WTC11 (cell line): ENCODE data around the gene ENOX2. TPM values are rescaled to one million over a fixed set of nuclear protein-coding genes. Genes with fewer than 3 reads are reported as not detected.

ENCODE experiments used
- ATAC-seq: fragments of 200-7000 bp; cut with Tn5 transposase; 2 replicates; pipeline ENCODE4 v1.10.0; 2021; ENCODE audit warnings: mild to moderate bottlenecking, moderate library complexity
- CTCF ChIA-PET: fragments of 300-600 bp; sonication (Branson Sonifier 250); formaldehyde crosslinking; loops from one replicate; lab custom pipeline; 2021; ENCODE audit warnings: antibody characterized with exemption; lab: Charles Lee
- POLR2A ChIA-PET: fragments of 350-600 bp; sonication (Branson Sonifier 250); formaldehyde crosslinking; loops from one replicate; lab custom pipeline; 2021; ENCODE audit warnings: antibody characterized with exemption; lab: Charles Lee
- DNase-seq: peaks from one replicate; pipeline ENCODE4 v3.0.0; 2021; ENCODE audit warnings: low spot score
- H3K27ac Mint-ChIP-seq: 2 replicates; pipeline ENCODE4 v1.8.0; 2021; ENCODE audit warnings: mixed read lengths
- H3K27me3 Mint-ChIP-seq: 2 replicates; pipeline ENCODE4 v1.8.0; 2021; ENCODE audit warnings: low read depth, mild to moderate bottlenecking, moderate library complexity, mixed read lengths
- H3K36me3 Mint-ChIP-seq: 2 replicates; pipeline ENCODE4 v1.8.0; 2021; ENCODE audit warnings: mixed read lengths
- H3K4me1 Mint-ChIP-seq: 2 replicates; pipeline ENCODE4 v1.8.0; 2022; ENCODE audit warnings: mixed read lengths
- H3K4me3 Mint-ChIP-seq: 2 replicates; pipeline ENCODE4 v1.8.0; 2021; ENCODE audit warnings: mild to moderate bottlenecking, moderate library complexity, mixed read lengths
- H3K9me3 Mint-ChIP-seq: 2 replicates; pipeline ENCODE4 v1.8.0; 2021; ENCODE audit warnings: mixed read lengths
- AFF4 ChIP-seq: sonication (generic); formaldehyde crosslinking; IDR thresholded peaks from 2 replicates; pipeline ENCODE4 v1.8.1; 2023; ENCODE audit warnings: mild to moderate bottlenecking, missing genetic modification reagents, borderline replicate concordance
- ARID4B ChIP-seq: sonication (generic); formaldehyde crosslinking; IDR thresholded peaks from 2 replicates; pipeline ENCODE4 v1.8.0; 2023; ENCODE audit warnings: missing genetic modification reagents, mild to moderate bottlenecking, borderline replicate concordance
- ATF1 ChIP-seq: sonication (generic); formaldehyde crosslinking; IDR thresholded peaks from 2 replicates; pipeline ENCODE4 v1.8.1; 2023; ENCODE audit warnings: mild to moderate bottlenecking, moderate library complexity, missing genetic modification reagents
- ATF3 ChIP-seq: sonication (generic); formaldehyde crosslinking; conservative IDR thresholded peaks from 2 replicates; pipeline ENCODE4 v1.8.1; 2022; ENCODE audit warnings: mild to moderate bottlenecking, missing genetic modification reagents
- HMGXB4 ChIP-seq: sonication (generic); formaldehyde crosslinking; IDR thresholded peaks from 2 replicates; pipeline ENCODE4 v1.8.1; 2023; ENCODE audit warnings: mild to moderate bottlenecking, moderate library complexity, missing genetic modification reagents
- PREB ChIP-seq: sonication (generic); formaldehyde crosslinking; IDR thresholded peaks from 2 replicates; pipeline ENCODE4 v1.8.1; 2022; ENCODE audit warnings: mild to moderate bottlenecking, missing genetic modification reagents, moderate library complexity, borderline replicate concordance
- TP53 ChIP-seq: sonication (generic); formaldehyde crosslinking; IDR thresholded peaks from 2 replicates; pipeline ENCODE4 v1.8.1; 2023; ENCODE audit warnings: mild to moderate bottlenecking, missing genetic modification reagents
- ZBTB21 ChIP-seq: sonication (generic); formaldehyde crosslinking; IDR thresholded peaks from 2 replicates; pipeline ENCODE4 v1.8.1; 2023; ENCODE audit warnings: mild to moderate bottlenecking, missing genetic modification reagents, borderline replicate concordance
- ZNF219 ChIP-seq: sonication (generic); formaldehyde crosslinking; IDR thresholded peaks from 2 replicates; pipeline ENCODE4 v1.8.0; 2023; ENCODE audit warnings: missing genetic modification reagents, mild to moderate bottlenecking, borderline replicate concordance
- ZNF232 ChIP-seq: sonication (generic); formaldehyde crosslinking; IDR thresholded peaks from 2 replicates; pipeline ENCODE4 v1.8.0; 2022; ENCODE audit warnings: mild to moderate bottlenecking, missing genetic modification reagents
- ZNF671 ChIP-seq: fragments of 250-450 bp; sonication (Bioruptor Pico); IDR thresholded peaks from 2 replicates; pipeline ENCODE4 v1.8.0; 2021; ENCODE audit warnings: mild to moderate bottlenecking
- total RNA-seq: library from RNA; stranded (reverse); gene quantifications from 3 replicates; pipeline ENCODE4 v1.2.3, GENCODE V29; 2021
- TF ChIP-seq, protein P1 (sequence below): sonication (generic); formaldehyde crosslinking; IDR thresholded peaks from 2 replicates; pipeline ENCODE4 v1.8.1; 2022; ENCODE audit warnings: low read depth, missing genetic modification reagents, borderline replicate concordance
- TF ChIP-seq, protein P2 (sequence below): sonication (generic); formaldehyde crosslinking; IDR thresholded peaks from 2 replicates; pipeline ENCODE4 v1.8.1; 2022; ENCODE audit warnings: missing genetic modification reagents, borderline replicate concordance

Gene ENOX2
- total RNA-seq, 1 experiment from 2014 or later, result 13.8 TPM

- H3K36me3 Mint-ChIP-seq, result no peaks in the 10 kb centered on the region
- H3K9me3 Mint-ChIP-seq, result no peaks in the 10 kb centered on the region
- H3K4me1 Mint-ChIP-seq, result peaks cover 16% of the 10 kb centered on the region
- ATAC-seq, result no peak
- no peak overlapping the region for H3K4me3 Mint-ChIP-seq
- no peaks in the 10 kb centered on the region for H3K27me3 Mint-ChIP-seq
- ChIA-PET CTCF (interaction anchor here (1.1 kb wide), 1 partner anchor 195 kb away, joined by 3 read pairs; no protein-coding TSS in a partner anchor), POLR2A (no interaction called here)
- no peak overlapping the region for H3K27ac Mint-ChIP-seq
- no peak for DNase-seq
- no peak for TF ChIP-seq HMGXB4
- no peak for TF ChIP-seq AFF4 (CRISPR knock-in tag)
- TF ChIP-seq ZBTB21 (CRISPR knock-in tag), result no peak
- no peak for TF ChIP-seq ZNF671 (CRISPR knock-in tag)
- TF ChIP-seq ATF1 (CRISPR knock-in tag), result no peak
- TF ChIP-seq PREB, result no peak
- no peak for TF ChIP-seq ARID4B
- no peak for TF ChIP-seq ZNF219 (CRISPR knock-in tag)
- no peak for TF ChIP-seq ATF3
- no peak for TF ChIP-seq TP53 (CRISPR knock-in tag)
- TF ChIP-seq, protein P1, sequence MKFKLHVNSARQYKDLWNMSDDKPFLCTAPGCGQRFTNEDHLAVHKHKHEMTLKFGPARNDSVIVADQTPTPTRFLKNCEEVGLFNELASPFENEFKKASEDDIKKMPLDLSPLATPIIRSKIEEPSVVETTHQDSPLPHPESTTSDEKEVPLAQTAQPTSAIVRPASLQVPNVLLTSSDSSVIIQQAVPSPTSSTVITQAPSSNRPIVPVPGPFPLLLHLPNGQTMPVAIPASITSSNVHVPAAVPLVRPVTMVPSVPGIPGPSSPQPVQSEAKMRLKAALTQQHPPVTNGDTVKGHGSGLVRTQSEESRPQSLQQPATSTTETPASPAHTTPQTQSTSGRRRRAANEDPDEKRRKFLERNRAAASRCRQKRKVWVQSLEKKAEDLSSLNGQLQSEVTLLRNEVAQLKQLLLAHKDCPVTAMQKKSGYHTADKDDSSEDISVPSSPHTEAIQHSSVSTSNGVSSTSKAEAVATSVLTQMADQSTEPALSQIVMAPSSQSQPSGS (CRISPR knock-in tag), result no peak
- no peak for TF ChIP-seq ZNF232 (CRISPR knock-in tag)
- TF ChIP-seq, protein P2, sequence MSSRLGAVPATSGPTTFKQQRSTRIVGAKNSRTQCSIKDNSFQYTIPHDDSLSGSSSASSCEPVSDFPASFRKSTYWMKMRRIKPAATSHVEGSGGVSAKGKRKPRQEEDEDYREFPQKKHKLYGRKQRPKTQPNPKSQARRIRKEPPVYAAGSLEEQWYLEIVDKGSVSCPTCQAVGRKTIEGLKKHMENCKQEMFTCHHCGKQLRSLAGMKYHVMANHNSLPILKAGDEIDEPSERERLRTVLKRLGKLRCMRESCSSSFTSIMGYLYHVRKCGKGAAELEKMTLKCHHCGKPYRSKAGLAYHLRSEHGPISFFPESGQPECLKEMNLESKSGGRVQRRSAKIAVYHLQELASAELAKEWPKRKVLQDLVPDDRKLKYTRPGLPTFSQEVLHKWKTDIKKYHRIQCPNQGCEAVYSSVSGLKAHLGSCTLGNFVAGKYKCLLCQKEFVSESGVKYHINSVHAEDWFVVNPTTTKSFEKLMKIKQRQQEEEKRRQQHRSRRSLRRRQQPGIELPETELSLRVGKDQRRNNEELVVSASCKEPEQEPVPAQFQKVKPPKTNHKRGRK (CRISPR knock-in tag), result no peak
Observed at GRCh38 chrX:130769835-130770234, 133.2 kb downstream of the ENOX2 start.
